ENCODE results near the gene ACTN1. TPM values are rescaled to one million over a fixed set of nuclear protein-coding genes. Genes with fewer than 3 reads are reported as not detected.

ACTN1 gene
- total and polyA plus RNA-seq, 7 experiments from 2014 or later: 41.3 to 390 (median 227) TPM

- H3K36me3 Mint-ChIP-seq: peaks cover 0 to 24% (median 0%) of the 10 kb centered on the region in 5 donors
- peak overlapping the region in 8 of 9 donors; percentile 68 to 91 (median 85) for H3K27ac Mint-ChIP-seq
- no peaks in the 10 kb centered on the region for H3K27me3 ChIP-seq (ENCODE audit: control insufficient read depth in 2 of 2, insufficient read depth in 2 of 2, low read length in 2 of 2)
- H3K27me3 Mint-ChIP-seq: no peaks in the 10 kb centered on the region
- H3K4me3 ChIP-seq (ENCODE audit: low read length): no peak overlapping the region
- peaks cover 0 to 76% of the 10 kb centered on the region in 2 donors for H3K4me1 ChIP-seq (ENCODE audit: control insufficient read depth in 2 of 2, insufficient read depth in 2 of 2, low read length in 2 of 2)
- POLR2A ChIA-PET: interaction anchor here (0.8 to 3.8 kb wide), 6 partner anchors 10 to 45 kb away, joined by 3 to 16 read pairs (median 6); no protein-coding TSS in a partner anchor
- H3K27ac ChIP-seq (ENCODE audit: low read depth, low read length): peak overlapping the region; percentile 53
- peaks cover 16 to 100% (median 95%) of the 10 kb centered on the region in 7 donors for H3K4me1 Mint-ChIP-seq
- ATAC-seq (no peak), DNase-seq (no peak)
- H3K36me3 ChIP-seq (ENCODE audit: control insufficient read depth in 2 of 3, insufficient read depth in 3 of 3, low read length in 3 of 3): peaks cover 0 to 16% (median 0%) of the 10 kb centered on the region in 3 experiments
- intact Hi-C loops (cut with micrococcal nuclease): loop anchor here in 1 of 2 donors (1.0 to 2.0 kb wide), 5 partner anchors 7 to 30 kb away; no protein-coding TSS in a partner anchor
- H3K9me3 ChIP-seq (ENCODE audit: control insufficient read depth in 2 of 3, low read length in 3 of 3): no peaks in the 10 kb centered on the region
- peak overlapping the region in 9 of 10 donors; percentile 17 to 79 (median 66) for H3K4me3 Mint-ChIP-seq
- CTCF ChIA-PET: interaction anchor here (0.6 to 1.4 kb wide), 4 partner anchors 12 to 212 kb away, joined by 3 to 4 read pairs (median 3); no protein-coding TSS in a partner anchor
- peaks cover 0 to 1% (median 0%) of the 10 kb centered on the region in 11 donors for H3K9me3 Mint-ChIP-seq
These were observed 40.6 kb downstream of the ACTN1 start for GRCh38 chr14:68938271-68939150.

GRCh38 chr14:68937471-68938270, 41.4 kb downstream of the ACTN1 start:
- H3K4me3 ChIP-seq (ENCODE audit: low read length): no peak overlapping the region
- ChIA-PET POLR2A (interaction anchor here (0.6 to 3.8 kb wide), 6 partner anchors 11 to 205 kb away, joined by 3 to 16 read pairs (median 6); no protein-coding TSS in a partner anchor), CTCF (interaction anchor here (1.0 to 1.1 kb wide), 2 partner anchors 19 to 49 kb away, joined by 3 read pairs; no protein-coding TSS in a partner anchor)
- H3K4me1 ChIP-seq (ENCODE audit: control insufficient read depth in 2 of 2, insufficient read depth in 2 of 2, low read length in 2 of 2): peaks cover 0 to 80% of the 10 kb centered on the region in 2 donors
- Mint-ChIP-seq H3K36me3 (peaks cover 0 to 22% (median 0%) of the 10 kb centered on the region in 5 donors), H3K4me1 (peaks cover 18 to 100% (median 93%) of the 10 kb centered on the region in 7 donors), H3K9me3 (peaks cover 0 to 1% (median 0%) of the 10 kb centered on the region in 11 donors), H3K27ac (peak overlapping the region in 8 of 9 donors; percentile 52 to 91 (median 85)), H3K27me3 (no peaks in the 10 kb centered on the region), H3K4me3 (peak overlapping the region in 9 of 10 donors; percentile 17 to 79 (median 66))
- DNase-seq (peak in 6 of 9 donors; percentile 18 to 42 (median 39)), ATAC-seq (peak; percentile 60)
- H3K36me3 ChIP-seq (ENCODE audit: control insufficient read depth in 2 of 3, insufficient read depth in 3 of 3, low read length in 3 of 3): peaks cover 0 to 7% (median 0%) of the 10 kb centered on the region in 3 experiments
- no peaks in the 10 kb centered on the region for H3K9me3 ChIP-seq (ENCODE audit: control insufficient read depth in 2 of 3, low read length in 3 of 3)
- H3K27me3 ChIP-seq (ENCODE audit: control insufficient read depth in 2 of 2, insufficient read depth in 2 of 2, low read length in 2 of 2): no peaks in the 10 kb centered on the region
- intact Hi-C loops (cut with micrococcal nuclease): loop anchor here in 1 of 2 donors (1.0 to 2.0 kb wide), 3 partner anchors 15 to 44 kb away; no protein-coding TSS in a partner anchor
- H3K27ac ChIP-seq (ENCODE audit: low read depth, low read length): peak overlapping the region; percentile 53

GRCh38 chr14:68936980-68937379, 42.1 kb downstream of the ACTN1 start:
- Mint-ChIP-seq H3K4me1 (peaks cover 20 to 99% (median 93%) of the 10 kb centered on the region in 7 donors), H3K9me3 (peaks cover 0 to 1% (median 0%) of the 10 kb centered on the region in 11 donors), H3K4me3 (peak overlapping the region in 6 of 10 donors; percentile 9 to 76 (median 40)), H3K27me3 (no peaks in the 10 kb centered on the region), H3K36me3 (peaks cover 0 to 16% (median 0%) of the 10 kb centered on the region in 5 donors), H3K27ac (peak overlapping the region in 8 of 9 donors; percentile 52 to 87 (median 76))
- DNase-seq (no peak), ATAC-seq (no peak)
- H3K27me3 ChIP-seq (ENCODE audit: control insufficient read depth in 2 of 2, insufficient read depth in 2 of 2, low read length in 2 of 2): no peaks in the 10 kb centered on the region
- H3K36me3 ChIP-seq (ENCODE audit: control insufficient read depth in 2 of 3, insufficient read depth in 3 of 3, low read length in 3 of 3): peaks cover 0 to 6% (median 0%) of the 10 kb centered on the region in 3 experiments
- no peak overlapping the region for H3K27ac ChIP-seq (ENCODE audit: low read depth, low read length)
- ChIA-PET CTCF (interaction anchor here (1.1 kb wide), 1 partner anchor 49 kb away, joined by 3 read pairs; no protein-coding TSS in a partner anchor), POLR2A (interaction anchor here (0.6 to 3.8 kb wide), 6 partner anchors 12 to 205 kb away, joined by 3 to 16 read pairs (median 5); no protein-coding TSS in a partner anchor)
- intact Hi-C loops (cut with micrococcal nuclease): loop anchor here in 1 of 2 donors (1.0 kb wide), 1 partner anchor 44 kb away; no protein-coding TSS in a partner anchor
- peaks cover 0 to 76% of the 10 kb centered on the region in 2 donors for H3K4me1 ChIP-seq (ENCODE audit: control insufficient read depth in 2 of 2, insufficient read depth in 2 of 2, low read length in 2 of 2)
- no peaks in the 10 kb centered on the region for H3K9me3 ChIP-seq (ENCODE audit: control insufficient read depth in 2 of 3, low read length in 3 of 3)
- no peak overlapping the region for H3K4me3 ChIP-seq (ENCODE audit: low read length)

GRCh38 chr14:68936476-68936875, 42.6 kb downstream of the ACTN1 start:
- no peak overlapping the region for H3K4me3 ChIP-seq (ENCODE audit: low read length)
- Mint-ChIP-seq H3K9me3 (no peaks in the 10 kb centered on the region), H3K27me3 (no peaks in the 10 kb centered on the region), H3K27ac (peak overlapping the region in 8 of 9 donors; percentile 68 to 87 (median 83)), H3K36me3 (peaks cover 0 to 17% (median 0%) of the 10 kb centered on the region in 5 donors), H3K4me3 (peak overlapping the region in 5 of 10 donors; percentile 23 to 76 (median 58)), H3K4me1 (peaks cover 20 to 99% (median 93%) of the 10 kb centered on the region in 7 donors)
- H3K36me3 ChIP-seq (ENCODE audit: control insufficient read depth in 2 of 3, insufficient read depth in 3 of 3, low read length in 3 of 3): peaks cover 0 to under 1% (median 0%) of the 10 kb centered on the region in 3 experiments
- ATAC-seq (no peak), DNase-seq (no peak)
- H3K27ac ChIP-seq (ENCODE audit: low read depth, low read length): no peak overlapping the region
- H3K27me3 ChIP-seq (ENCODE audit: control insufficient read depth in 2 of 2, insufficient read depth in 2 of 2, low read length in 2 of 2): no peaks in the 10 kb centered on the region
- H3K9me3 ChIP-seq (ENCODE audit: control insufficient read depth in 2 of 3, low read length in 3 of 3): no peaks in the 10 kb centered on the region
- ChIA-PET POLR2A (interaction anchor here (0.7 to 2.0 kb wide), 3 partner anchors 12 to 41 kb away, joined by 3 to 4 read pairs (median 4); no protein-coding TSS in a partner anchor), CTCF (no interaction called here)
- H3K4me1 ChIP-seq (ENCODE audit: control insufficient read depth in 2 of 2, insufficient read depth in 2 of 2, low read length in 2 of 2): peaks cover 0 to 75% of the 10 kb centered on the region in 2 donors
- intact Hi-C loops (cut with micrococcal nuclease): no loop called here

- ATAC-seq (no peak), DNase-seq (no peak)
- peaks cover 0 to 76% of the 10 kb centered on the region in 2 donors for H3K4me1 ChIP-seq (ENCODE audit: control insufficient read depth in 2 of 2, insufficient read depth in 2 of 2, low read length in 2 of 2)
- H3K4me3 ChIP-seq (ENCODE audit: low read length): no peak overlapping the region
- no peaks in the 10 kb centered on the region for H3K27me3 ChIP-seq (ENCODE audit: control insufficient read depth in 2 of 2, insufficient read depth in 2 of 2, low read length in 2 of 2)
- ChIA-PET POLR2A (interaction anchor here (0.8 to 2.0 kb wide), 3 partner anchors 9 to 42 kb away, joined by 3 to 4 read pairs (median 4); no protein-coding TSS in a partner anchor), CTCF (interaction anchor here (1.1 to 1.2 kb wide), 2 partner anchors 9 to 48 kb away, joined by 3 read pairs; no protein-coding TSS in a partner anchor)
- H3K36me3 Mint-ChIP-seq: peaks cover 0 to 24% (median 0%) of the 10 kb centered on the region in 5 donors
- H3K4me1 Mint-ChIP-seq: peaks cover 20 to 99% (median 94%) of the 10 kb centered on the region in 7 donors
- H3K4me3 Mint-ChIP-seq: peak overlapping the region in 3 of 10 donors; percentile 23 to 76 (median 58)
- H3K27ac ChIP-seq (ENCODE audit: low read depth, low read length): no peak overlapping the region
- intact Hi-C loops (cut with micrococcal nuclease): no loop called here
- H3K9me3 Mint-ChIP-seq: no peaks in the 10 kb centered on the region
- no peaks in the 10 kb centered on the region for H3K27me3 Mint-ChIP-seq
- no peaks in the 10 kb centered on the region for H3K36me3 ChIP-seq (ENCODE audit: control insufficient read depth in 2 of 3, insufficient read depth in 3 of 3, low read length in 3 of 3)
- peak overlapping the region in 8 of 9 donors; percentile 67 to 90 (median 84) for H3K27ac Mint-ChIP-seq
- no peaks in the 10 kb centered on the region for H3K9me3 ChIP-seq (ENCODE audit: control insufficient read depth in 2 of 3, low read length in 3 of 3)
These were observed 43.3 kb downstream of the ACTN1 start for GRCh38 chr14:68935761-68936214.
